ENCODE results near the gene CLIC6. TPM values are rescaled to one million over a fixed set of nuclear protein-coding genes. Genes with fewer than 3 reads are reported as not detected.
"Not testable (repeated sequence)": the region's sequence is repeated elsewhere in the genome, so short reads cannot be mapped to it uniquely, and the experiment has no call there.

CLIC6 gene
- total RNA-seq, 1 experiment from 2014 or later = not detected

DNA sequence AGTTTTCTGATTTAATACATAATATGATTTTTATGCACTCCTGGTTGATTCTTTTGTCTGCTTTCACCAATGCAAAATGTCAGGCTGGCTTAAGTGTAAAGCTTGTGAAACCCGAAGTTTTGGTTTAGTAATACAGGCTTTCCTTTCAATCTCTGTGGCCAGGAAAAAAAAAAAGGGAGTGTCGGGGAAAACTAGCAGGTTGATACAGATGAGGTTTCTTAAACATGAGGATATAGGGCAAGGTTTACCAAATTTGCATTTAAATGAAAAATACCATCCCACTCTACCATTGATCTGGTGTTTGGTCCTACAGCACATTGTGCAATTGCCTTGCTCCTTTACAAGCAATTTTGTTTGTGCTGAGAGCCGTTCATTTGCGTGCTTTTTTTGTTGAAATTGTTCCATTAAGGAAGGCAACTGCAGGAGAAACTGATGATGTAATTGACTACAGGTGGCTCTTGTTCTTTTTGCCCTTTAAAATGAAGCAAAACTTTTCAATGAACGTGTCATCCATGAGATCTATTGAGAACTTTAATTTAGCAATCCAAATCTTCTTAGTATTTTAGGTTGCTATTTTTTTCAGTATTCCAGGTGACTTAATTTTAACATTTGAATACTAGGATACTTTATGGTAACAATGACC lies 22.7 kb downstream of the CLIC6 start:
- DNase-seq (ENCODE audit: low read depth) = no peak

GRCh38 chr21:34692458-34693020 lies 23.7 kb downstream of the CLIC6 start:
- no peak for DNase-seq (ENCODE audit: low read depth)

- peak; percentile 60 for DNase-seq (ENCODE audit: low read depth)
Observed at GRCh38 chr21:34693192-34693810, 24.5 kb downstream of the CLIC6 start.

GRCh38 chr21:34695434-34695833 lies 26.6 kb downstream of the CLIC6 start:
- DNase-seq (ENCODE audit: low read depth) = peak; percentile 23

- DNase-seq (ENCODE audit: low read depth) = no peak
Observed at GRCh38 chr21:34696121-34696520, 27.3 kb downstream of the CLIC6 start.

DNA sequence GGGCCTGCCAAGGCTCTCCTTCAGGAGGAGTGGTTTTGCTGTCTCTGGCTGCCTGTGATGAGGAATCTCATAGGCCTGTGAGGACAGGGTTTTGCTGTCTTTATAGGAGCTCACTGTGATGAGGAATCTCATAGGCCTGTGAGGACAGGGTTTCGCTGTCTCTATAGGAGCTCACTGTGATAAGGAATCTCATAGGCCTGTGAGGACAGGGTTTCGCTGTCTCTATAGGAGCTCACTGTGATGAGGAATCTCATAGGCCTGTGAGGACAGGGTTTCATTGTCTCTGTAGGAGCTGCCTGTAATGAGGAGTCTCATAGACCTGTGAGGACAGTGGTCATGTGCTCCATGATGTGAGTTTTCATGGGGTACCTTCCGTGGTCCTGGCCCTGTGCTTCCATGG lies 29.0 kb downstream of the CLIC6 start:
- DNase-seq (ENCODE audit: low read depth) = no peak

GRCh38 chr21:34698270-34699015 lies 29.6 kb downstream of the CLIC6 start:
- no peak for DNase-seq (ENCODE audit: low read depth)

DNA sequence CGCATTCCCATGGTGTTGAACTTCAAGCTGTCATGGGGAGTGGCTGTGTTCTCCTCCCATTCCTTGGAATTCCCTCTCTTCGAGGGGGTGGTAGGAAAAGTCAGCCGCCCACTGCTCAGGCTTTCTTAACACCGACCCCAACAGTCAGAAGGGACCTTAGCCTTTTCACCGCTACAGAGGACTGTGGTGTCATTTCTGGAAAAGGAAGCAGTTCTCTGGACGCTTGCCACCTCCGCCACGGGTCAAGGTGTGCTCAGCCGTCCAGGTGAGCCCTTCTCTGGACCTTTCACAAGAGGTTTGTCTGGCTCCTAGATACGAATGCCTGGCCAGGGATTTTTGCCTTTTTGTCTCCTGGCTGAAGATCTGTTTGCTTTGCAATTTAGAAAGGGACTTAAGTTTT lies 31.8 kb downstream of the CLIC6 start:
- DNase-seq (ENCODE audit: low read depth) = no peak

GRCh38 chr21:34701726-34702125 lies 32.9 kb downstream of the CLIC6 start:
- no peak for DNase-seq (ENCODE audit: low read depth)

DNA sequence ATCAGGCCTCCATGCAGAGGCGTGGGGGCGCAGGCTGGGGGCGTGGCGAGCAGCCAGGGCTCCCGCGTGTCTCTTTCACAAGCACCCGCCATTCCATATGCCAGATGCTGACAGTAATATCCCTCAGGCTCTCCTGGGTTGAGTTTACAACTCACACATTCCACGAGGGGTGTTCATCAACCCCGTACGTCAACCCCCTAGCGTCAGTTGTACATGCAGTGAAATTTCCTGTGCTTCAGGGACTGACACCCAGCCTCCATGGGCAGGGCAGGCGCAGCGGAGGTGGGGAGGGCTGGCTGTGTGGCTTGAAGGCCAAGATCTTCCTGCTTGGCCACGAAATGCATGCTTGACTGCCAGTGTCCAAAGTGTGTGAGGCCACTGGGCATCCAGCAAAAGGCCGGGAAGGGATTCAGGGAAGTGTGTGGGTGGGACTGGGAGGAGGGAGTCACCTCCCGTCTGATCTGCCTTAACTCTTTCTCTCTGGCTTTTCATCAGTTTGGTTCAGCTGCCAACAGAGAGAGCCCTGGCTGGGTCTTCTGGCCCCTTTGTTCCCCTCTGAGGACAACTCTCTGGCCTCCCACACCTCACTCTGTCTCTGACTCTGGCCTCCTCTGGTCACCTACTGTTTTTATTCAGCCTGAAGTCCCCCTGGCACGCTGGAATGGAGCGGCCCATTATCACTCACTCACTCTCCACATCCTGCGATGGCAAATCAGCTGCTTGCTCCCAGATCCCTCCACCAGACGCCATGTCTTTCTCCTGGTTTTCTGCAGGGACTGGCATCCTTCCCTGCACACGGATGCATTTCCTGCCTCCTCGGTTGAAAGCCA lies 33.8 kb downstream of the CLIC6 start:
- DNase-seq (ENCODE audit: low read depth) = peak; percentile 18

DNA sequence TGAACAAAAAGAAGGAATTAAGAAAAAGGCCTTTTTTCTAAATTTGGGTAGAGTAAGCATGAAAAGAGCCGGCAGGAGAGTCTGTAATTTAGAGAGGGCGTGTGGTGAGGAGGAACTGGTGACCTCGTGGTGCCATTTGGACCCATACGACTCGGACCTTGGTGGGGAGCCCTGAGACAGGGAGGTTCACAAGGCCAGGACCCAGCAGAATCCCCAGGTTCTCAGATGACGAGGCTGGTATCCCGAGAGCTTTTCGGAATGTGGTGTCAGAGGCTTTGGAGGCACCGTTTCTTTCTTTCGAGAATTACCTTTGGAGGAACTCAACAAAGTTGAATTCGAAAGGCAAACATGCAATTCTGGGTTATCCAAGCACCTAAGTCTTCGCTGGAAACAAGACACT lies 34.8 kb downstream of the CLIC6 start:
- no peak for DNase-seq (ENCODE audit: low read depth)

GRCh38 chr21:34704119-34704518 lies 35.3 kb downstream of the CLIC6 start:
- DNase-seq (ENCODE audit: low read depth) = no peak

GRCh38 chr21:34705011-34705410 lies 36.2 kb downstream of the CLIC6 start:
- DNase-seq (ENCODE audit: low read depth) = no peak

GRCh38 chr21:34706337-34706736 lies 37.5 kb downstream of the CLIC6 start:
- DNase-seq (ENCODE audit: low read depth) = no peak

GRCh38 chr21:34707876-34708325 lies 39.1 kb downstream of the CLIC6 start:
- DNase-seq (ENCODE audit: low read depth) = no peak

DNA sequence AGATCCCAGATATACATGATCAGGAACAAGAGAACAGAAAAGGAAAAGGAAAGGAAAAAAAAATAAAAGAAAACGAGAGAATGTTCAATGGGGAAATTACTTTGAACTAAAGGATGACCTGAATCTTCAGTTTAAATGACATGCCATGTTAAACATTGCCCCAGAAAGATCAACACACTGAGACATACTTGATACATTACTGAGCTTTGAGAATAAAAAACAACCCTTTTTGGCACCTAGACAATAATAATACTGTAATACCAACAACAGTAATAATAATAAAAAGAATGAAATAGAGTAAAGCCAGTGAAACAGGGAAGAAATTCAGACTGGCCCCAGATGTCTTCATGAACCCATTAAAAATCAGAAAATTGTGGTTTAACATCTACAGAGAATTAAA lies 44.8 kb downstream of the CLIC6 start:
- no peak for DNase-seq (ENCODE audit: low read depth)

DNA sequence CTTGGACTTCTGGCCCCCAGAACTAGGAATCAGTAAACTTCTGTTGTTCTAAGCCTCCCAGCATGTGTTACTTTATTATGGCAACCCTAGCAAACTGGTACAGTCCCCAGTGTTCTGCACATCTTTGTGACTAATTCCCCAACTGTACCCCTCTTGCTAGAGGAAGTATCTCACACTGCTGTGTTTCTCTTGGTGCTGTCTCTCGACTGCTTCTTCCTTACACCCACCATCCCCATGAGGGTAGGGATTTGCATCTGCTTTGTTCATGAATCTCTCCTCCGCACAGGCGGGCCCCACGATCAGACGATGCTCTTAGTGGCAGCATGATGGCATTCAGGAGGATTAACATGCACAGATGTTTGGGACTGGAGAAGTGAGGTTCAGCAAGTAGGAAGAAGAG lies 46.7 kb downstream of the CLIC6 start:
- no peak for DNase-seq (ENCODE audit: low read depth)

DNA sequence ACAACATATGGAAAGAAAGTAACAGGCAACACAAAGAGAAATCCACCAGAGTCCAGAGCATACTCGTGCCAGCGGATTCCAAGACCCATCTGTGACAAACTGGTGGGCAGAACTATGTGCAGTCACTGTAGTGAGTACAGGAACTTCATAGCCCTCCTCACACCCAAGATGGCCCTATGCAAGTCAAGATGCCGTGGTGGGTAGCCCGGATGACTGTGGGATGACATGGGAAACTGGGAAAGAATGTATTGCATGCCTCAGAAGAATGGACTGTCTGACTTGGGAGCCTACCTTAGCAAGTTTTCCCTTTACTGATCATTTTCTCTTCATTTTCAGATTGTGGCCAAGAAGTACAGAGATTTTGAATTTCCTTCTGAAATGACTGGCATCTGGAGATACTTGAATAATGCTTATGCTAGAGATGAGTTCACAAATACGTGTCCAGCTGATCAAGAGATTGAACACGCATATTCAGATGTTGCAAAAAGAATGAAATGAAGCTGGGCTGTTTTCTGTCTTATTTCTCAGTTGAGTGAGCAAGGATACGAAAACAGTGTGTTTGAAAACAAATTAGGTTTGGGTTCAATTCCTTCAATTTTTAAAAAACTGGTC lies 47.3 kb downstream of the CLIC6 start:
- DNase-seq (ENCODE audit: low read depth) = no peak

- not testable (repeated sequence) for DNase-seq (ENCODE audit: low read depth)
Observed at GRCh38 chr21:34718529-34718928, 49.7 kb downstream of the CLIC6 start.

DNA sequence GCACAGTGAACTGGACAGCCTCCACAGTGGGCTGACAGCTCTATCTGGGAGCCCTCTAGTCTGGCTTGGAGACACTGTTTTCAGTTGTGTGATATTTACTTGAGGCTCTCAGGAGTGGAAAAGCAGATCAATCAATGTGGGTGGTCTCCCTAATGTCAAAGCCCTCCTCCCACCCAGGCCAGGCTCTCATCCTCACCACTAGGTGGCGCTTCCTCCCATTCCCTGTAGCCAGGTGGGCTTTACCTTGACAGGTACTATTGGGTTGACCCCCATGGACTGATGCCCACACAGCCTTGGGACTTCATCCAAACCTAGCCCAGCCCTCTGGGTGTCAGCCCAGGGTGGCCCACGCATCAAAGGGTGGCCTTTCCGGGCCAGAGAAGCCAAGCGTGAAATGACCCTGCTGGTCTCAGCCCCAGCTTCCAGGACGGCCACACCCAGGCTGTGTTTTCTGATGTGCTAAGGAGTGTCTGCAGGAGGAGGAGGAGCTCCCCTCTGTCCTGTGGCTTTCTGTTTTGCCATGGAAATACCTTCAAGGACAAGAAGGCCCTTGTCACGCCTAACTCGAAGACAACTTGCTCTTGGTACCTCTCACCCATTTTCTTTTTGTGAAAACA lies 54.0 kb downstream of the CLIC6 start:
- DNase-seq (ENCODE audit: low read depth) = no peak

Data from LHCN-M2 (cell line).